ENCODE measurements around the gene MANBA. TPM values are rescaled to one million over a fixed set of nuclear protein-coding genes. Genes with fewer than 3 reads are reported as not detected.
"Not testable (repeated sequence)": the region's sequence is repeated elsewhere in the genome, so short reads cannot be mapped to it uniquely, and the experiment has no call there.

The MANBA gene
- polyA plus RNA-seq, 2 donors: 4.3 to 4.7 TPM

DNA sequence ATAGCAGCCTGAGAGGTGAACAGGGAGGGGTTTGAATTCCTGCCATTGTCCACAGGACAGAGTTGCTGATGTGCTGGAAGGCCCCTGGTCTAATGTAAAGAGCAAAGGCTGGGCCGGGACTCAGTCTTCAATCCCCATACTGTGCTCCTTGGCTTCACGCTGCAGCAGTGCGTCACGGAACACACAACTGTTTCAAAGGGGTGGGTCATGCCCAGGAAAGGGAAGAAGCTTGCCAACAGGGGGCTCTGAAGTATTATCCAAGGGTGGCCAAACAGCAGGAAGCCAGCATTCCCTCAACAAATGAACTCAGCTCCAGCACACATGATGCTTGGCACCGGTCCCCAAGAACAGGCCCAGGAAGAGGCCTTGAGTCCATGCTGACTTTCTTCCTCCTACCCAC is 137.1 kb downstream of the MANBA start:
- 83 to 84% methylated on average over 5 of the region's 5 CpGs for WGBS, 2 donors
- Histone ChIP-seq H3K9me3 (ENCODE audit: control insufficient read depth in 2 of 2, insufficient read depth in 1 of 2, low read depth in 1 of 2, low read length in 1 of 2) (no peaks in the 10 kb centered on the region), H3K27me3 (ENCODE audit: control insufficient read depth in 1 of 2, insufficient read depth in 2 of 2, low read length in 2 of 2) (no peaks in the 10 kb centered on the region), H3K36me3 (ENCODE audit: control insufficient read depth in 2 of 2, insufficient read depth in 2 of 2, low read length in 1 of 2) (no peaks in the 10 kb centered on the region), H3K4me3 (ENCODE audit: low read depth in 1 of 2, low read length in 2 of 2) (no peak overlapping the region), H3K27ac (ENCODE audit: low read depth in 2 of 2, low read length in 1 of 2) (no peak overlapping the region), H3K4me1 (ENCODE audit: control insufficient read depth in 2 of 2, insufficient read depth in 2 of 2, low read length in 1 of 2) (peaks cover 0 to 2% of the 10 kb centered on the region in 2 donors)

DNA sequence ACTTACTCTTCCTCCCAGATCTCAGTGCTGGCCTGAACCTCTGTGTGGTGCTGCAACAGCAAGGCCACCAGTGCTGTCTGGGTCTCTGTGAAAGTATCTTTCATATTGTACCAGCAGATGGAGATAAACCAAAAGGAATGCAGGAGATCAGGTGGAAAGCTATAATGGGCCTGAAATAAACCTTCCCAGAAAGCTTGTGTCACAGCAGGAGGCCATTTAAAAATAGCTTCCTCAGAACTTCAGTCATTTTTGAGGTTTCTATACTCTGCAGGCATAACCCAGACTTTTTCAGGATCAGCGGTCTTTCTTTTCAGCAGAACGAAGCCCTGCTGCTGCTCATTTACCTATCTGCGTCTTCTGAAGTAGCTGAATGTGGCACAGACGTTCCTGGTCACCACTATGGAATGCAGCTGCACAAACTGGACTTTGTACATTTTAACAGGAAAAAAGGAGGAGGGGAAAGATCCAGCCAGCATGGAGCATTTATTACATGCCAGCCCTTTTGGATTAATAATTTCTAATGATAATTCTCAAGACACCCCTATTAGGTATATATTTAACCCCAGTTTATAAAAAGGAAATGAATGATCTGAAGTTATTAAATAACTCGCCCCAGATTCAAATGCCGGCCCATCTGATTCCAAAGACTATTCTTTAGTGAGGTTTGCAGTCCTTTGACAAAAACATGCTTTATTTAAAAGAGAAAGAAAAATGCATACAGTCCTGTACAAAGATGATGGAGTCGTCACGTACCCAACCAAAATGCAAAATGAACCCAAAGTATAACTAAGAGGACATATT is 139.9 kb downstream of the MANBA start:
- no peaks in the 10 kb centered on the region for H3K27me3 ChIP-seq (ENCODE audit: control insufficient read depth in 1 of 2, insufficient read depth in 2 of 2, low read length in 2 of 2)
- H3K27ac ChIP-seq (ENCODE audit: low read depth in 2 of 2, low read length in 1 of 2): no peak overlapping the region
- H3K4me3 ChIP-seq (ENCODE audit: low read depth in 1 of 2, low read length in 2 of 2): no peak overlapping the region
- H3K36me3 ChIP-seq (ENCODE audit: control insufficient read depth in 2 of 2, insufficient read depth in 2 of 2, low read length in 1 of 2): peaks cover 0 to 8% of the 10 kb centered on the region in 2 donors
- no peaks in the 10 kb centered on the region for H3K9me3 ChIP-seq (ENCODE audit: control insufficient read depth in 2 of 2, insufficient read depth in 1 of 2, low read depth in 1 of 2, low read length in 1 of 2)
- H3K4me1 ChIP-seq (ENCODE audit: control insufficient read depth in 2 of 2, insufficient read depth in 2 of 2, low read length in 1 of 2): peaks cover 0 to 2% of the 10 kb centered on the region in 2 donors
- 63 to 78% methylated on average over 8 of the region's 8 CpGs for WGBS, 2 donors

GRCh38 chr4:102619776-102620631 is 140.8 kb downstream of the MANBA start:
- not testable (repeated sequence) for H3K36me3 ChIP-seq (ENCODE audit: control insufficient read depth in 2 of 2, insufficient read depth in 2 of 2, low read length in 1 of 2); H3K4me1 ChIP-seq (ENCODE audit: control insufficient read depth in 2 of 2, insufficient read depth in 2 of 2, low read length in 1 of 2); H3K4me3 ChIP-seq (ENCODE audit: low read depth in 1 of 2, low read length in 2 of 2); H3K9me3 ChIP-seq (ENCODE audit: control insufficient read depth in 2 of 2, insufficient read depth in 1 of 2, low read depth in 1 of 2, low read length in 1 of 2); H3K27ac ChIP-seq (ENCODE audit: low read depth in 2 of 2, low read length in 1 of 2); H3K27me3 ChIP-seq (ENCODE audit: control insufficient read depth in 1 of 2, insufficient read depth in 2 of 2, low read length in 2 of 2)
- 67 to 69% methylated on average over 4 of the region's 4 CpGs for WGBS, 2 donors

DNA sequence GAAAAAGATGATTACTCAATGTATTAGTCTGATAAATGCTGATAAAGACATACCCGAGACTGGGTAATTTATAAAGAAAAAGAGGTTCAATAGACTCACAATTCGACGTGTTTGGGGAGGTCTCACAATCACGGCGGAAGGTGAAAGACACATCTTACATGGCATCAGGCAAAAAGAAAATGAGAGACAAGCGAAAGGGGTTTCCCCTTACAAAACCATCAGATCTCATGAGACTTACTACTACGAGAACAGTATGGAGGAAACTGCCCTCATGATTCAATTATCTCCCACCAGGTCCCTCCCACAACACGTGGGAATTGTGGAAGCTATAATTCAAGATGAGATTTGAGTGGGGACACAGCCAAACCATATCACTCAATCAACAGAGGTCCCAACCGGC is 141.7 kb downstream of the MANBA start:
- not testable (repeated sequence) for H3K9me3 ChIP-seq (ENCODE audit: control insufficient read depth in 2 of 2, insufficient read depth in 1 of 2, low read depth in 1 of 2, low read length in 1 of 2); H3K4me1 ChIP-seq (ENCODE audit: control insufficient read depth in 2 of 2, insufficient read depth in 2 of 2, low read length in 1 of 2); H3K27ac ChIP-seq (ENCODE audit: low read depth in 2 of 2, low read length in 1 of 2); H3K4me3 ChIP-seq (ENCODE audit: low read depth in 1 of 2, low read length in 2 of 2); H3K27me3 ChIP-seq (ENCODE audit: control insufficient read depth in 1 of 2, insufficient read depth in 2 of 2, low read length in 2 of 2)
- WGBS, 2 donors: 56 to 61% methylated on average over 9 of the region's 9 CpGs
- H3K36me3 ChIP-seq (ENCODE audit: control insufficient read depth in 2 of 2, insufficient read depth in 2 of 2, low read length in 1 of 2): peaks cover 8 to 15% of the 10 kb centered on the region in 2 donors

GRCh38 chr4:102616636-102617035 is 144.1 kb downstream of the MANBA start:
- Histone ChIP-seq H3K27me3 (ENCODE audit: control insufficient read depth in 1 of 2, insufficient read depth in 2 of 2, low read length in 2 of 2) (no peaks in the 10 kb centered on the region), H3K4me3 (ENCODE audit: low read depth in 1 of 2, low read length in 2 of 2) (no peak overlapping the region), H3K27ac (ENCODE audit: low read depth in 2 of 2, low read length in 1 of 2) (no peak overlapping the region), H3K4me1 (ENCODE audit: control insufficient read depth in 2 of 2, insufficient read depth in 2 of 2, low read length in 1 of 2) (peaks cover 0 to 3% of the 10 kb centered on the region in 2 donors), H3K9me3 (ENCODE audit: control insufficient read depth in 2 of 2, insufficient read depth in 1 of 2, low read depth in 1 of 2, low read length in 1 of 2) (no peaks in the 10 kb centered on the region), H3K36me3 (ENCODE audit: control insufficient read depth in 2 of 2, insufficient read depth in 2 of 2, low read length in 1 of 2) (peaks cover 11 to 24% of the 10 kb centered on the region in 2 donors)
- 77 to 82% methylated on average over 9 of the region's 9 CpGs for WGBS, 2 donors

DNA sequence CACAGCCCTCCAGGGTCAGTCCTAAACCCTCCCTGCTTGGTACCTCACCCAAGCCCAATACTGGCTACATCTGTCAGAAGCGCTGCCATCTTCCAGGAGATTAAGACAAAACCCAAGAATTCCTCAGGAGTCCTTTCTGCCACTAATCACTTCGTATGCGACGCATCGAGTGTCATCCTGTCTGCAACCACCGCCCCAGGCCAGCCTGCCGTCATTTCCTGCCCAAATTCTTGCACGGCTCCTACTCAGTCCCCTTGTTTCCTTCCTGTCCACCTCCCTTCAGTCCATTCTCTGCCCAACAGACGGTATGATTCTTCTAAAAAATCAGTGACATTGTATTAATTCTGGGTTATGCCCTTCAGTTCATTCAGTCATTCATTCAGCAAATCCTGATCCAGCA is 146.0 kb downstream of the MANBA start:
- 72 to 82% methylated on average over 9 of the region's 9 CpGs for WGBS, 2 donors
- Histone ChIP-seq H3K27me3 (ENCODE audit: control insufficient read depth in 1 of 2, insufficient read depth in 2 of 2, low read length in 2 of 2) (no peaks in the 10 kb centered on the region), H3K9me3 (ENCODE audit: control insufficient read depth in 2 of 2, insufficient read depth in 1 of 2, low read depth in 1 of 2, low read length in 1 of 2) (no peaks in the 10 kb centered on the region), H3K27ac (ENCODE audit: low read depth in 2 of 2, low read length in 1 of 2) (no peak overlapping the region), H3K4me1 (ENCODE audit: control insufficient read depth in 2 of 2, insufficient read depth in 2 of 2, low read length in 1 of 2) (peaks cover 0 to 5% of the 10 kb centered on the region in 2 donors), H3K4me3 (ENCODE audit: low read depth in 1 of 2, low read length in 2 of 2) (no peak overlapping the region), H3K36me3 (ENCODE audit: control insufficient read depth in 2 of 2, insufficient read depth in 2 of 2, low read length in 1 of 2) (peaks cover 11 to 34% of the 10 kb centered on the region in 2 donors)

GRCh38 chr4:102612824-102613366 is 147.9 kb downstream of the MANBA start:
- whole genome bisulfite sequencing, 2 donors: 43 to 50% methylated on average over 11 of the region's 11 CpGs
- H3K4me1 ChIP-seq (ENCODE audit: control insufficient read depth in 2 of 2, insufficient read depth in 2 of 2, low read length in 1 of 2): peaks cover 0 to 5% of the 10 kb centered on the region in 2 donors
- H3K27ac ChIP-seq (ENCODE audit: low read depth in 2 of 2, low read length in 1 of 2): peak overlapping the region; percentile 76 to 79
- H3K27me3 ChIP-seq (ENCODE audit: control insufficient read depth in 1 of 2, insufficient read depth in 2 of 2, low read length in 2 of 2): no peaks in the 10 kb centered on the region
- H3K9me3 ChIP-seq (ENCODE audit: control insufficient read depth in 2 of 2, insufficient read depth in 1 of 2, low read depth in 1 of 2, low read length in 1 of 2): no peaks in the 10 kb centered on the region
- H3K36me3 ChIP-seq (ENCODE audit: control insufficient read depth in 2 of 2, insufficient read depth in 2 of 2, low read length in 1 of 2): peaks cover 11 to 34% of the 10 kb centered on the region in 2 donors
- no peak overlapping the region for H3K4me3 ChIP-seq (ENCODE audit: low read depth in 1 of 2, low read length in 2 of 2)

DNA sequence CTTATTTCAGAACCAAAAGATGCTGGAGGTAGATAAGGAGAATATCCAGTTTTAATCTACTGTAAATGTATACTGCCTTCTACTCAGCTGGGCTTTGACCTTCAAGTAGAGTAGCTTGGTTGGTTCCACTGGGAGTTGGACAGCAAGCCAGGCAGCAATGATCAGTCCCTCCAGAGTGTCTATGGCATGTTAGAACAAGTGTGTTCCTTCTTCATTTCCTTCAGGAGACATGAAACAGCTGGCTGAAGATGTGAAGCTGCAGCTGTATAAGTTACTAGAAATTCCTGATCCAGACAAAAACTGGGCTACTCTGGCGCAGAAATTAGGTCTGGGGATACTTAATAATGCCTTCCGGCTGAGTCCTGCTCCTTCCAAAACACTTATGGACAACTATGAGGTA is 148.6 kb downstream of the MANBA start:
- Histone ChIP-seq H3K27ac (ENCODE audit: low read depth in 2 of 2, low read length in 1 of 2) (peak overlapping the region; percentile 76 to 79), H3K4me3 (ENCODE audit: low read depth in 1 of 2, low read length in 2 of 2) (no peak overlapping the region), H3K4me1 (ENCODE audit: control insufficient read depth in 2 of 2, insufficient read depth in 2 of 2, low read length in 1 of 2) (peaks cover 0 to 5% of the 10 kb centered on the region in 2 donors), H3K9me3 (ENCODE audit: control insufficient read depth in 2 of 2, insufficient read depth in 1 of 2, low read depth in 1 of 2, low read length in 1 of 2) (no peaks in the 10 kb centered on the region), H3K27me3 (ENCODE audit: control insufficient read depth in 1 of 2, insufficient read depth in 2 of 2, low read length in 2 of 2) (no peaks in the 10 kb centered on the region), H3K36me3 (ENCODE audit: control insufficient read depth in 2 of 2, insufficient read depth in 2 of 2, low read length in 1 of 2) (peaks cover 16 to 36% of the 10 kb centered on the region in 2 donors)
- 61 to 62% methylated on average over 2 of the region's 2 CpGs for WGBS, 2 donors

DNA sequence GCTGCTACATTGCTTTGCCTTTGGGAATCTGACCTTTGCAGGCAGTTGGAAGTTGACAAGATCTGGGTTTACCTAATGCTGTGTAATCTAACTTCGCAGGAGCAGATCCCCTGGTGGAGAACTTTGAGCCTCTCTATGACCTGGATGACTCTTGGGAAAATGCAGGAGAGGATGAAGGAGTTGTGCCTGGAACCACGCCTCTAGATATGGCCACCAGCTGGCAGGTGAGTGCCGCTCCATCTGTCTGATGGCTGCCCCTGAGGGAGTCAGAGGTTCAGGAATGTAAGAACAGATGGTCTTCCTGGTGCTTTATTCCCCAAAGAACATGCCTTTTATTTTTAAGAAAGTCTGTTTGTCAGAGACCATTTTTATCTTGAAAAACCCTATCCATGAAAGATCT is 150.3 kb downstream of the MANBA start:
- 83 to 89% methylated on average over 3 of the region's 3 CpGs for WGBS, 2 donors
- Histone ChIP-seq H3K9me3 (ENCODE audit: control insufficient read depth in 2 of 2, insufficient read depth in 1 of 2, low read depth in 1 of 2, low read length in 1 of 2) (no peaks in the 10 kb centered on the region), H3K36me3 (ENCODE audit: control insufficient read depth in 2 of 2, insufficient read depth in 2 of 2, low read length in 1 of 2) (peaks cover 20 to 36% of the 10 kb centered on the region in 2 donors), H3K27ac (ENCODE audit: low read depth in 2 of 2, low read length in 1 of 2) (no peak overlapping the region), H3K27me3 (ENCODE audit: control insufficient read depth in 1 of 2, insufficient read depth in 2 of 2, low read length in 2 of 2) (no peaks in the 10 kb centered on the region), H3K4me1 (ENCODE audit: control insufficient read depth in 2 of 2, insufficient read depth in 2 of 2, low read length in 1 of 2) (peaks cover 0 to 5% of the 10 kb centered on the region in 2 donors), H3K4me3 (ENCODE audit: low read depth in 1 of 2, low read length in 2 of 2) (no peak overlapping the region)
